CD14-positive monocyte (primary cell): ENCODE data around the gene PTPRN2. TPM values are rescaled to one million over a fixed set of nuclear protein-coding genes. Genes with fewer than 3 reads are reported as not detected.

Source experiments
- DNase-seq, 3 donors: peaks; one replicate each; pipeline ENCODE4 v3.0.0-alpha.2; 2011 to 2022
- H2AFZ ChIP-seq: 2 replicates; pipeline ENCODE4 v1.6.0; 2012; ENCODE audit warnings: mild to moderate bottlenecking, low read depth, low read length, inconsistent platforms; ENCODE audit not compliant: insufficient read depth, poor library complexity, severe bottlenecking
- H3K27ac ChIP-seq, 2 donors: 1 replicate in 1 of 2; 2 replicates in 1 of 2; pipeline ENCODE4 v1.5.1; 2012 to 2013; ENCODE audit warnings: low read length in 2 of 2, control low read depth in 1 of 2, inconsistent platforms in 1 of 2, low read depth in 1 of 2, mild to moderate bottlenecking in 1 of 2
- H3K27me3 ChIP-seq, 2 donors: one replicate each; pipeline versions ENCODE4 v1.6.0 to v1.6.1; 2011 to 2013; ENCODE audit warnings: low read length in 2 of 2; ENCODE audit not compliant: control insufficient read depth in 2 of 2, insufficient read depth in 2 of 2
- H3K36me3 ChIP-seq, 2 donors: replicated peaks in 1 of 2; 1 replicate in 1 of 2; 2 replicates in 1 of 2; pipeline versions ENCODE4 v1.5.1 to v1.6.1; 2012 to 2013; ENCODE audit warnings: low read length in 2 of 2, control low read depth in 1 of 2, inconsistent platforms in 1 of 2, mild to moderate bottlenecking in 1 of 2; ENCODE audit not compliant: insufficient read depth in 2 of 2, control insufficient read depth in 1 of 2
- H3K4me1 ChIP-seq, 2 donors: 1 replicate in 1 of 2; 2 replicates in 1 of 2; pipeline versions ENCODE4 v1.5.1 to v1.6.1; 2012 to 2013; ENCODE audit warnings: low read length in 2 of 2, control low read depth in 1 of 2, inconsistent platforms in 1 of 2, mild to moderate bottlenecking in 1 of 2, moderate library complexity in 1 of 2; ENCODE audit not compliant: insufficient read depth in 2 of 2, control insufficient read depth in 1 of 2
- H3K4me2 ChIP-seq: replicated peaks from 2 replicates; pipeline ENCODE3; 2012; ENCODE audit warnings: low read length, moderate library complexity, mild to moderate bottlenecking; ENCODE audit not compliant: poor library complexity, severe bottlenecking; ENCODE audit errors: extremely low read depth
- H3K4me3 ChIP-seq, 3 experiments: fragments of 200-600 bp in 1 of 3; sonication (generic) in 1 of 3; replicated peaks in 1 of 3; 1 replicate in 2 of 3; 2 replicates in 1 of 3; pipeline ENCODE4 v1.5.1; 2011 to 2013; ENCODE audit warnings: low read length in 3 of 3, mild to moderate bottlenecking in 3 of 3, control low read depth in 2 of 3, low read depth in 2 of 3, inconsistent platforms in 1 of 3, moderate library complexity in 1 of 3
- H3K79me2 ChIP-seq: 2 replicates; pipeline ENCODE4 v1.6.0; 2012; ENCODE audit warnings: mild to moderate bottlenecking, control low read depth, inconsistent platforms, low read length, moderate library complexity; ENCODE audit not compliant: insufficient read depth
- H3K9ac ChIP-seq: 2 replicates; pipeline ENCODE4 v1.6.0; 2017; ENCODE audit warnings: low read length, mild to moderate bottlenecking; ENCODE audit not compliant: insufficient read depth, poor library complexity, severe bottlenecking
- H3K9me3 ChIP-seq, 2 donors: replicated peaks in 1 of 2; 1 replicate in 1 of 2; 2 replicates in 1 of 2; pipeline versions ENCODE4 v1.5.1 to v1.6.1; 2012 to 2013; ENCODE audit warnings: low read length in 2 of 2, control low read depth in 1 of 2; ENCODE audit not compliant: control insufficient read depth in 1 of 2, insufficient read depth in 1 of 2
- H4K20me1 ChIP-seq: 2 replicates; pipeline ENCODE4 v1.6.0; 2012; ENCODE audit warnings: mild to moderate bottlenecking, low read length, control low read depth, moderate library complexity; ENCODE audit not compliant: insufficient read depth
- H3K27ac Mint-ChIP-seq, 7 donors: one replicate each; pipeline ENCODE4 v1.8.0; 2020; ENCODE audit warnings: mild to moderate bottlenecking in 7 of 7, mixed read lengths in 7 of 7, moderate library complexity in 6 of 7, inconsistent platforms in 2 of 7
- H3K27me3 Mint-ChIP-seq, 3 donors: one replicate each; pipeline ENCODE4 v1.8.0; 2021 to 2022; ENCODE audit warnings: low read depth in 3 of 3, mild to moderate bottlenecking in 3 of 3, mixed read lengths in 3 of 3, moderate library complexity in 3 of 3, inconsistent platforms in 1 of 3
- H3K36me3 Mint-ChIP-seq, 2 donors: one replicate each; pipeline ENCODE4 v1.8.0; 2020; ENCODE audit warnings: mixed read lengths in 2 of 2, inconsistent platforms in 1 of 2, mild to moderate bottlenecking in 1 of 2
- H3K4me1 Mint-ChIP-seq: one replicate; pipeline ENCODE4 v1.8.0; 2020; ENCODE audit warnings: mild to moderate bottlenecking, mixed read lengths
- H3K4me3 Mint-ChIP-seq, 2 donors: one replicate each; pipeline ENCODE4 v1.8.0; 2020; ENCODE audit warnings: mild to moderate bottlenecking in 2 of 2, mixed read lengths in 2 of 2, moderate library complexity in 1 of 2
- H3K9me3 Mint-ChIP-seq, 7 donors: one replicate each; pipeline ENCODE4 v1.8.0; 2020 to 2022; ENCODE audit warnings: mixed read lengths in 7 of 7, mild to moderate bottlenecking in 6 of 7, moderate library complexity in 6 of 7, inconsistent platforms in 2 of 7
- WGBS: methylation state at CpG from one replicate; pipeline ENCODE4 v1.1.5; 2013; ENCODE audit warnings: missing lambda C conversion rate; ENCODE audit not compliant: insufficient coverage; 5-methylcytosine and 5-hydroxymethylcytosine counted together
- intact Hi-C, 2 donors: fragments of 100-400 bp; cut with micrococcal nuclease; formaldehyde crosslinking; loops; one replicate each; pipeline versions ENCODE4 v1.15.0 to v1.15.1; 2023
- polyA plus RNA-seq, 3 donors: library from polyadenylated mRNA; depleted of rRNA in 1 of 3; unstranded in 2 of 3; stranded (reverse) in 1 of 3; fragments of 300-500 nt in 2 of 3; fragments of >200 nt in 1 of 3; fragmentation: Illumina TruSeq in 2 of 3; gene quantifications; 1 replicate in 2 of 3; 2 replicates in 1 of 3; pipeline ENCODE4 v1.2.3, GENCODE V29; 2012 to 2021
- TF ChIP-seq, protein P1 (sequence below): fragments of 200-600 bp; IDR thresholded peaks from one replicate; pipeline ENCODE4 v1.8.0; 2022; ENCODE audit warnings: antibody characterized with exemption, mild to moderate bottlenecking

Gene PTPRN2
- polyA plus RNA-seq, 3 donors = 0.25 to 1.4 (median 0.97) TPM

DNA sequence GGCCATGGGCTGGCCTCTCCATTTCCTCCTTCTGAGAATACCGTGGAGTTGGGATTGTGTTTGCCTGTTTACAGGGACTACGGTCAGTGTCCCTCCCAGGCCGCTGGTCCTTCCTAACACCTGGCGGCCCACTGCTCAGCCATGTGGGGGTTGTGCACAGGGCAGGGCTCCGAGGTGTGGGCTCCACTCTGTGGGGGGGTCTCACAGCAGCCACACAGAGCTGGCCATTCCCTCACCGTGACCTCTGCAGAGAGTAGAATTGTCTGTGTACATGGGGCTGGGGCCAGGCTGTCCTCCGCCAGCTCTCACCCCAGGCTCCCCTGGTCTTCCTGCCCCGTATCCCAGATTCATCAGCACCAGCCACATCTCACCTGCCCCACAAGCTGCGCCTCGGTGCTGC is 60.1 kb downstream of the PTPRN2 start:
- H3K4me3 ChIP-seq = no peak overlapping the region
- no peaks in the 10 kb centered on the region for H3K4me1 ChIP-seq
- H4K20me1 ChIP-seq = no peaks in the 10 kb centered on the region
- H3K9ac ChIP-seq = no peak overlapping the region
- Mint-ChIP-seq H3K36me3 (no peaks in the 10 kb centered on the region), H3K4me1 (no peaks in the 10 kb centered on the region), H3K9me3 (peaks cover 5 to 11% (median 6%) of the 10 kb centered on the region in 7 donors), H3K27me3 (peaks cover 0 to 5% (median 4%) of the 10 kb centered on the region in 3 donors), H3K4me3 (no peak overlapping the region), H3K27ac (no peak overlapping the region)
- peaks cover 7 to 9% of the 10 kb centered on the region in 2 donors for H3K9me3 ChIP-seq
- 90% methylated on average over 7 of the region's 10 CpGs for WGBS
- TF ChIP-seq, protein P1, sequence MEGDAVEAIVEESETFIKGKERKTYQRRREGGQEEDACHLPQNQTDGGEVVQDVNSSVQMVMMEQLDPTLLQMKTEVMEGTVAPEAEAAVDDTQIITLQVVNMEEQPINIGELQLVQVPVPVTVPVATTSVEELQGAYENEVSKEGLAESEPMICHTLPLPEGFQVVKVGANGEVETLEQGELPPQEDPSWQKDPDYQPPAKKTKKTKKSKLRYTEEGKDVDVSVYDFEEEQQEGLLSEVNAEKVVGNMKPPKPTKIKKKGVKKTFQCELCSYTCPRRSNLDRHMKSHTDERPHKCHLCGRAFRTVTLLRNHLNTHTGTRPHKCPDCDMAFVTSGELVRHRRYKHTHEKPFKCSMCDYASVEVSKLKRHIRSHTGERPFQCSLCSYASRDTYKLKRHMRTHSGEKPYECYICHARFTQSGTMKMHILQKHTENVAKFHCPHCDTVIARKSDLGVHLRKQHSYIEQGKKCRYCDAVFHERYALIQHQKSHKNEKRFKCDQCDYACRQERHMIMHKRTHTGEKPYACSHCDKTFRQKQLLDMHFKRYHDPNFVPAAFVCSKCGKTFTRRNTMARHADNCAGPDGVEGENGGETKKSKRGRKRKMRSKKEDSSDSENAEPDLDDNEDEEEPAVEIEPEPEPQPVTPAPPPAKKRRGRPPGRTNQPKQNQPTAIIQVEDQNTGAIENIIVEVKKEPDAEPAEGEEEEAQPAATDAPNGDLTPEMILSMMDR = no peak
- no peak overlapping the region for H3K27ac ChIP-seq
- H2AFZ ChIP-seq = no peak overlapping the region
- H3K27me3 ChIP-seq = no peaks in the 10 kb centered on the region
- no peaks in the 10 kb centered on the region for H3K79me2 ChIP-seq
- intact Hi-C loops = no loop called here
- no peaks in the 10 kb centered on the region for H3K36me3 ChIP-seq
- no peak overlapping the region for H3K4me2 ChIP-seq
- DNase-seq = no peak

DNA sequence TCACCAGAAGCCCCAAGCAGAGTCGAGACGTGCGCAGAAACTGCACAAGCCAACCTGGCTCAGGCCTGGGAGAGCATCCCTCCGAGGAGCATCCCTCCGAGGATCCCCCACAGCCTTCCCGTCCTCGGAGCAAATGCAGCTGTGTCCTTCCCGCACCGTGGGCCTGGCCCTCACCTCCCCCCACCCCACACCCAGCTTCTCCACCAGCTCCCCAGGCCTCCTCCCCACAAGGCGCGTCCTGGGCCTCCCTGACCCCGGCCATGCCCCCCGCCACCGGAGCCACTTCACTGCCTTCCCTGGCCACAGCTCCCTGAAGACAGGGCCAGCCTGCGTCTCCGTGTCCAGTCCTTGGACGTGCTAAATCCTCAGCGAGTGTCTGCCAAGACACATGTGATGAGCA is 60.6 kb downstream of the PTPRN2 start:
- 97% methylated on average over 18 of the region's 18 CpGs for WGBS

More for the DNA sequence above, 60.6 kb downstream of the PTPRN2 start:
- H3K27ac ChIP-seq = no peak overlapping the region
- no peak overlapping the region for H3K9ac ChIP-seq
- TF ChIP-seq, protein P1 = no peak
- H2AFZ ChIP-seq = no peak overlapping the region
- Mint-ChIP-seq H3K4me1 (no peaks in the 10 kb centered on the region), H3K4me3 (no peak overlapping the region), H3K9me3 (peaks cover 8 to 16% (median 10%) of the 10 kb centered on the region in 7 donors), H3K27ac (no peak overlapping the region), H3K36me3 (no peaks in the 10 kb centered on the region), H3K27me3 (peaks cover 0 to 5% (median 4%) of the 10 kb centered on the region in 3 donors)
- H3K4me2 ChIP-seq = no peak overlapping the region
- no peak overlapping the region for H3K4me3 ChIP-seq
- no peaks in the 10 kb centered on the region for H3K79me2 ChIP-seq
- H3K9me3 ChIP-seq = peaks cover 10 to 13% of the 10 kb centered on the region in 2 donors
- DNase-seq = no peak
- H3K4me1 ChIP-seq = no peaks in the 10 kb centered on the region
- H3K36me3 ChIP-seq = no peaks in the 10 kb centered on the region
- no peaks in the 10 kb centered on the region for H3K27me3 ChIP-seq
- H4K20me1 ChIP-seq = no peaks in the 10 kb centered on the region
- intact Hi-C loops = no loop called here
